Mesenchymal stem cell (in vitro differentiated cells and primary cell): ENCODE measurements around the gene INTS3. TPM values are rescaled to one million over a fixed set of nuclear protein-coding genes. Genes with fewer than 3 reads are reported as not detected.

Source experiments
- DNase-seq: peaks from one replicate; pipeline ENCODE4 v3.0.0-alpha.2; 2013
- H2AFZ ChIP-seq: one replicate; pipeline ENCODE4 v1.6.1; 2013; ENCODE audit warnings: low read depth, mild to moderate bottlenecking, control low read depth, inconsistent platforms, low read length, moderate library complexity
- H2AK5ac ChIP-seq: 2 replicates; pipeline ENCODE4 v1.6.1; 2013; ENCODE audit warnings: low read length, moderate library complexity, mild to moderate bottlenecking, inconsistent platforms; ENCODE audit not compliant: severe bottlenecking
- H2BK120ac ChIP-seq: one replicate; pipeline ENCODE4 v1.6.1; 2013; ENCODE audit warnings: low read depth, mild to moderate bottlenecking, inconsistent platforms, low read length, moderate library complexity
- H2BK12ac ChIP-seq, 2 experiments: one replicate each; pipeline ENCODE4 v1.6.1; 2013; ENCODE audit warnings: inconsistent platforms in 2 of 2, low read length in 2 of 2, mild to moderate bottlenecking in 2 of 2, moderate library complexity in 2 of 2, control low read depth in 1 of 2
- H2BK15ac ChIP-seq: one replicate; pipeline ENCODE4 v1.6.1; 2013; ENCODE audit warnings: mild to moderate bottlenecking, low read depth, inconsistent platforms; ENCODE audit not compliant: poor library complexity, severe bottlenecking
- H2BK5ac ChIP-seq: 2 replicates; pipeline ENCODE4 v1.6.1; 2013; ENCODE audit warnings: low read depth, mild to moderate bottlenecking, low read length, control low read depth, inconsistent platforms; ENCODE audit not compliant: poor library complexity, severe bottlenecking
- H3K14ac ChIP-seq, 2 experiments: one replicate each; pipeline ENCODE4 v1.6.1; 2013; ENCODE audit warnings: inconsistent platforms in 2 of 2, low read length in 2 of 2, control low read depth in 1 of 2, mild to moderate bottlenecking in 1 of 2, moderate library complexity in 1 of 2
- H3K18ac ChIP-seq, 2 experiments: one replicate each; pipeline ENCODE4 v1.6.1; 2013; ENCODE audit warnings: inconsistent platforms in 2 of 2, low read length in 2 of 2, control low read depth in 1 of 2, low read depth in 1 of 2, mild to moderate bottlenecking in 1 of 2
- H3K23ac ChIP-seq, 2 experiments: one replicate each; pipeline ENCODE4 v1.6.1; 2013; ENCODE audit warnings: inconsistent platforms in 2 of 2, low read length in 2 of 2, mild to moderate bottlenecking in 2 of 2, moderate library complexity in 2 of 2, control low read depth in 1 of 2
- H3K27ac ChIP-seq: 2 replicates; pipeline ENCODE4 v1.5.1; 2013; ENCODE audit warnings: mild to moderate bottlenecking, moderate library complexity, low read length, control low read depth, inconsistent platforms; ENCODE audit not compliant: poor library complexity, severe bottlenecking
- H3K27me3 ChIP-seq, 2 experiments: 2 replicates each; pipeline versions ENCODE4 v1.6.1 to v1.7.0; 2013; ENCODE audit warnings: low read length in 2 of 2, mild to moderate bottlenecking in 2 of 2, moderate library complexity in 2 of 2, control low read depth in 1 of 2, inconsistent platforms in 1 of 2; ENCODE audit not compliant: control insufficient read depth in 1 of 2, insufficient read depth in 1 of 2
- H3K36me3 ChIP-seq, 2 experiments: 2 replicates each; pipeline versions ENCODE4 v1.6.1 to v1.7.0; 2013; ENCODE audit warnings: low read length in 2 of 2, control low read depth in 1 of 2, inconsistent platforms in 1 of 2, low read depth in 1 of 2, mild to moderate bottlenecking in 1 of 2; ENCODE audit not compliant: insufficient read depth in 2 of 2, control insufficient read depth in 1 of 2
- H3K4ac ChIP-seq, 2 experiments: one replicate each; pipeline ENCODE4 v1.6.1; 2013; ENCODE audit warnings: inconsistent platforms in 2 of 2, low read length in 2 of 2, mild to moderate bottlenecking in 2 of 2, moderate library complexity in 2 of 2, control low read depth in 1 of 2, low read depth in 1 of 2
- H3K4me1 ChIP-seq: 2 replicates; pipeline ENCODE4 v1.6.1; 2013; ENCODE audit warnings: low read depth, low read length, control low read depth; ENCODE audit not compliant: control insufficient read depth, insufficient read depth
- H3K4me2 ChIP-seq: 2 replicates; pipeline ENCODE4 v1.6.1; 2013; ENCODE audit warnings: low read length, mild to moderate bottlenecking, inconsistent platforms; ENCODE audit not compliant: poor library complexity, severe bottlenecking
- H3K4me3 ChIP-seq, 2 experiments: 2 replicates each; pipeline versions ENCODE4 v1.5.1 to v1.7.0; 2013; ENCODE audit warnings: low read length in 2 of 2, mild to moderate bottlenecking in 2 of 2, control low read depth in 1 of 2, low read depth in 1 of 2; ENCODE audit not compliant: insufficient read depth in 1 of 2
- H3K79me1 ChIP-seq: replicated peaks from 2 replicates; pipeline ENCODE4 v1.6.1; 2013; ENCODE audit warnings: mild to moderate bottlenecking, control low read depth, low read length, inconsistent platforms; ENCODE audit not compliant: poor library complexity, severe bottlenecking
- H3K9ac ChIP-seq: 2 replicates; pipeline ENCODE4 v1.7.0; 2013; ENCODE audit warnings: mild to moderate bottlenecking, low read length, moderate library complexity
- H3K9me3 ChIP-seq: 2 replicates; pipeline ENCODE4 v1.7.0; 2013; ENCODE audit warnings: mild to moderate bottlenecking, low read length; ENCODE audit not compliant: control insufficient read depth
- H4K8ac ChIP-seq: one replicate; pipeline ENCODE4 v1.6.1; 2013; ENCODE audit warnings: inconsistent platforms, mild to moderate bottlenecking, low read length, moderate library complexity
- H4K91ac ChIP-seq: one replicate; pipeline ENCODE4 v1.6.1; 2013; ENCODE audit warnings: mild to moderate bottlenecking, low read length, inconsistent platforms
- WGBS: methylation state at CpG from one replicate; pipeline ENCODE4 v1.1.7; 2013; ENCODE audit warnings: mixed read lengths; 5-methylcytosine and 5-hydroxymethylcytosine counted together
- polyA plus RNA-seq, 2 experiments: library from polyadenylated mRNA; stranded (reverse); fragments of 200-250 nt; gene quantifications; one replicate each; pipeline ENCODE4 v1.2.3, GENCODE V29; 2013

INTS3 gene
- polyA plus RNA-seq (2013, experiment 1 of 2): 23.0 TPM
- 21.1 TPM for polyA plus RNA-seq (2013, experiment 2 of 2)

- peak within 1 kb of the TSS; percentile 73 for H2BK15ac ChIP-seq
- peak within 1 kb of the TSS; percentile 93 for H2BK120ac ChIP-seq
- H3K36me3 ChIP-seq: peaks cover 0 to 6% of the 10 kb centered on the region in 2 experiments
- peak within 1 kb of the TSS; percentile 100 for H4K91ac ChIP-seq
- H3K9me3 ChIP-seq: no peaks in the 10 kb centered on the region
- peak; percentile 100 for DNase-seq
- WGBS: 2% methylated on average over 36 of the region's 49 CpGs
- no peaks in the 10 kb centered on the region for H3K27me3 ChIP-seq
- H2BK5ac ChIP-seq: peak within 1 kb of the TSS; percentile 83
- H3K4me2 ChIP-seq: peak within 1 kb of the TSS; percentile 90
- H3K4me1 ChIP-seq: peaks cover 10% of the 10 kb centered on the region
- peak within 1 kb of the TSS; percentile 6 to 42 for H3K23ac ChIP-seq
- H3K4me3 ChIP-seq: peak within 1 kb of the TSS; percentile 67 to 86
- peak within 1 kb of the TSS; percentile 98 for H3K18ac ChIP-seq
- peak within 1 kb of the TSS; percentile 97 for H3K9ac ChIP-seq
- peak within 1 kb of the TSS; percentile 99 for H3K4ac ChIP-seq
- peaks cover 11% of the 10 kb centered on the region for H3K79me1 ChIP-seq
- peak within 1 kb of the TSS; percentile 100 for H4K8ac ChIP-seq
- H3K14ac ChIP-seq: peak within 1 kb of the TSS; percentile 28 to 82
- H2BK12ac ChIP-seq: peak within 1 kb of the TSS in 1 of 2 experiments; percentile 70
- H2AFZ ChIP-seq: peak within 1 kb of the TSS; percentile 98
- peak within 1 kb of the TSS; percentile 91 for H2AK5ac ChIP-seq
- peak within 1 kb of the TSS; percentile 90 for H3K27ac ChIP-seq
Observed at GRCh38 chr1:153727463-153728304, at the start of gene INTS3. TSS of gene INTS3 (plus strand) at chr1:153728050. CDS start at chr1:153728635, 585 bp downstream.

- H2AFZ ChIP-seq: peak within 1 kb of the TSS; percentile 46
- DNase-seq: peak; percentile 46
- H3K18ac ChIP-seq: peak within 1 kb of the TSS in 1 of 2 experiments; percentile 32
- peaks cover 6 to 15% of the 10 kb centered on the region in 2 experiments for H3K36me3 ChIP-seq
- no peak within 1 kb of the TSS for H3K27ac ChIP-seq
- peak within 1 kb of the TSS; percentile 29 to 42 for H3K4ac ChIP-seq
- no peak within 1 kb of the TSS for H4K8ac ChIP-seq
- H3K4me1 ChIP-seq: peaks cover 20% of the 10 kb centered on the region
- no peak within 1 kb of the TSS for H2BK5ac ChIP-seq
- H3K9ac ChIP-seq: peak within 1 kb of the TSS; percentile 76
- H2BK120ac ChIP-seq: no peak within 1 kb of the TSS
- peak within 1 kb of the TSS in 1 of 2 experiments; percentile 98 for H3K23ac ChIP-seq
- H2BK12ac ChIP-seq: peak within 1 kb of the TSS in 1 of 2 experiments; percentile 71
- peak within 1 kb of the TSS; percentile 41 for H4K91ac ChIP-seq
- peak within 1 kb of the TSS; percentile 48 to 80 for H3K4me3 ChIP-seq
- H2AK5ac ChIP-seq: no peak within 1 kb of the TSS
- no peak within 1 kb of the TSS for H2BK15ac ChIP-seq
- no peaks in the 10 kb centered on the region for H3K9me3 ChIP-seq
- peak within 1 kb of the TSS in 1 of 2 experiments; percentile 61 for H3K14ac ChIP-seq
- peak within 1 kb of the TSS; percentile 86 for H3K4me2 ChIP-seq
- H3K79me1 ChIP-seq: no peaks in the 10 kb centered on the region
- under 1% methylated on average over 72 of the region's 78 CpGs for WGBS
- H3K27me3 ChIP-seq: peaks cover 7 to 43% of the 10 kb centered on the region in 2 experiments
Observed at GRCh38 chr1:153678519-153679336, 49.1 kb upstream of the INTS3 start, which contains the start of gene NPR1. TSS of gene NPR1 (plus strand) at chr1:153678688. CDS start at chr1:153679109, 421 bp downstream.

GRCh38 chr1:153679337-153680119, 48.3 kb upstream of the INTS3 start:
- Histone ChIP-seq H2BK12ac (peak overlapping the region in 1 of 2 experiments; percentile 71), H4K8ac (no peak overlapping the region), H3K4me2 (peak overlapping the region; percentile 86), H3K36me3 (peaks cover 6 to 15% of the 10 kb centered on the region in 2 experiments), H2AFZ (peak overlapping the region; percentile 46), H3K27me3 (peaks cover 7 to 43% of the 10 kb centered on the region in 2 experiments), H2BK15ac (no peak overlapping the region), H3K18ac (peak overlapping the region in 1 of 2 experiments; percentile 32), H2AK5ac (no peak overlapping the region), H4K91ac (peak overlapping the region; percentile 41), H3K27ac (no peak overlapping the region), H3K23ac (peak overlapping the region in 1 of 2 experiments; percentile 97), H3K4me3 (peak overlapping the region; percentile 48 to 80), H3K9ac (peak overlapping the region; percentile 76), H3K4ac (peak overlapping the region; percentile 29 to 42), H2BK120ac (no peak overlapping the region), H3K4me1 (peaks cover 20% of the 10 kb centered on the region), H3K79me1 (no peaks in the 10 kb centered on the region), H2BK5ac (no peak overlapping the region), H3K14ac (peak overlapping the region in 1 of 2 experiments; percentile 61), H3K9me3 (no peaks in the 10 kb centered on the region)
- peak; percentile 27 for DNase-seq
- WGBS: 2% methylated on average over 67 of the region's 73 CpGs
